H1 (cell line): Measurements from ENCODE around the gene CDK5. TPM values are rescaled to one million over a fixed set of nuclear protein-coding genes. Genes with fewer than 3 reads are reported as not detected.

Experiments
- CHD7 ChIP-seq: fragments of 300-600 bp; sonication (generic); IDR thresholded peaks from 2 replicates; pipeline ENCODE4 v1.7.1; 2012; ENCODE audit warnings: low read length, moderate library complexity, mild to moderate bottlenecking, inconsistent platforms; ENCODE audit not compliant: insufficient replicate concordance
- CREB1 ChIP-seq: IDR thresholded peaks from 2 replicates; pipeline ENCODE4 v1.6.1; 2012; ENCODE audit warnings: inconsistent platforms
- E2F6 ChIP-seq: IDR thresholded peaks from 2 replicates; pipeline ENCODE4 v1.6.1; 2012; ENCODE audit warnings: inconsistent platforms
- KDM1A ChIP-seq: fragments of 200-600, 300-600 bp; sonication (generic); IDR thresholded peaks from 2 replicates; pipeline ENCODE4 v1.7.1; 2016; ENCODE audit warnings: mild to moderate bottlenecking, low read length, borderline replicate concordance
- PHF8 ChIP-seq: fragments of 200-600 bp; sonication (generic); conservative IDR thresholded peaks from 2 replicates; pipeline ENCODE4 v1.7.1; 2012; ENCODE audit warnings: low read depth, mild to moderate bottlenecking, inconsistent platforms, low read length, moderate library complexity
- POLR2A ChIP-seq, 2 experiments: IDR thresholded peaks; 1 replicate in 1 of 2; 2 replicates in 1 of 2; pipeline ENCODE4 v1.6.1; 2011; ENCODE audit warnings: low read depth in 2 of 2, low read length in 2 of 2, mild to moderate bottlenecking in 2 of 2; ENCODE audit errors: control extremely low read depth in 1 of 2
- RFX5 ChIP-seq: IDR thresholded peaks from 2 replicates; pipeline ENCODE4 v1.6.1; 2011; ENCODE audit warnings: low read depth, low read length, improper control_type of control experiment, borderline replicate concordance
- SP1 ChIP-seq: IDR thresholded peaks from 2 replicates; pipeline ENCODE4 v1.6.1; 2011; ENCODE audit warnings: low read depth, low read length
- SRF ChIP-seq: IDR thresholded peaks from 2 replicates; pipeline ENCODE4 v1.6.1; 2011; ENCODE audit warnings: mild to moderate bottlenecking, low read depth, low read length, moderate library complexity
- SUZ12 ChIP-seq: fragments of 200-600 bp; sonication (generic); IDR thresholded peaks from 2 replicates; pipeline ENCODE4 v1.6.1; 2012; ENCODE audit warnings: mild to moderate bottlenecking, inconsistent platforms, low read length, moderate library complexity, mixed read lengths
- polyA plus RNA-seq, 7 experiments: library from polyadenylated mRNA; depleted of rRNA in 3 of 7; stranded (reverse) in 5 of 7; unstranded in 2 of 7; fragments of >200 nt in 5 of 7; fragments of 200-250 nt in 2 of 7; gene quantifications; 1 replicate in 5 of 7; 2 replicates in 1 of 7; 4 replicates in 1 of 7; pipeline versions ENCODE4 v1.2.1 to v1.2.3, GENCODE V29; 2011 to 2013; ENCODE audit warnings: missing spikeins in 2 of 7, mixed read lengths in 2 of 7
- total RNA-seq: library from RNA; stranded (reverse); fragmentation: NEBNext Ultra II Directional; extraction: Animal tissue kit (Norgen Biotek cat#: 25700); gene quantifications from 2 replicates; pipeline ENCODE4 v1.2.1, GENCODE V29; 2021

Gene CDK5
- total and polyA plus RNA-seq, 2 of the 8 experiments (the other 6 are each of a cell fraction or from before 2014, with no cell fraction given): 22.8 to 37.2 TPM

DNA sequence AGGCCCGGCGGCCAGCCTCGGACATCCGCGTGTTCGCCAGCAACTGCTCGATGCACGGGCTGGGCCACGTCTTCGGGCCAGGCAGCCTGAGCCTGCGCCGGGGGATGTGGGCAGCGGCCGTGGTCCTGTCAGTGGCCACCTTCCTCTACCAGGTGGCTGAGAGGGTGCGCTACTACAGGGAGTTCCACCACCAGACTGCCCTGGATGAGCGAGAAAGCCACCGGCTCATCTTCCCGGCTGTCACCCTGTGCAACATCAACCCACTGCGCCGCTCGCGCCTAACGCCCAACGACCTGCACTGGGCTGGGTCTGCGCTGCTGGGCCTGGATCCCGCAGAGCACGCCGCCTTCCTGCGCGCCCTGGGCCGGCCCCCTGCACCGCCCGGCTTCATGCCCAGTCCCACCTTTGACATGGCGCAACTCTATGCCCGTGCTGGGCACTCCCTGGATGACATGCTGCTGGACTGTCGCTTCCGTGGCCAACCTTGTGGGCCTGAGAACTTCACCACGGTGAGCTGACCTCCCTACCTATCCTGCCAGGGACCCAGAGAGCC is 8.7 kb downstream of the CDK5 start (continued):
- TF ChIP-seq POLR2A (IDR thresholded peaks at IDR 0.05; ENCODE audit: control extremely low read depth in 1 of 2, low read depth in 2 of 2, low read length in 2 of 2): no peak
- TF ChIP-seq KDM1A: no peak
- no peak for TF ChIP-seq CREB1
- TF ChIP-seq SRF: no peak
- no peak for TF ChIP-seq SP1
- no peak for TF ChIP-seq E2F6
- TF ChIP-seq RFX5: no peak
- no peak for TF ChIP-seq SUZ12
- no peak for TF ChIP-seq CHD7
- no peak for TF ChIP-seq PHF8
